PC-3 (cell line): Measurements from ENCODE around the gene PFKFB1. TPM values are rescaled to one million over a fixed set of nuclear protein-coding genes. Genes with fewer than 3 reads are reported as not detected.
"Not testable (repeated sequence)": the region's sequence is repeated elsewhere in the genome, so short reads cannot be mapped to it uniquely, and the experiment has no call there.

Source experiments
- ATAC-seq: fragments of 200-7000 bp; cut with Tn5 transposase; 2 replicates; pipeline ENCODE4 v1.9.1; 2020; ENCODE audit warnings: mild to moderate bottlenecking, moderate library complexity
- BruUV-seq: library from RNA; stranded (reverse); fragments of 400-500 nt; replicated peaks from 2 replicates; lab custom pipeline; 2021; lab: Mats Ljungman, UMichigan
- CTCF ChIA-PET: fragments of 300-600 bp; sonication (Branson Sonifier 250); formaldehyde crosslinking; loops from one replicate; lab custom pipeline; 2022; ENCODE audit warnings: antibody characterized with exemption; lab: Charles Lee
- POLR2A ChIA-PET: fragments of 300-600 bp; sonication (Branson Sonifier 250); formaldehyde crosslinking; loops from one replicate; lab custom pipeline; 2022; ENCODE audit warnings: antibody characterized with exemption; ENCODE audit not compliant: unreplicated experiment; lab: Charles Lee
- DNase-seq: peaks from one replicate; pipeline ENCODE4 v3.0.0-alpha.2; 2015
- H2AFZ ChIP-seq: fragments of 300-600 bp; sonication (generic); 2 replicates; pipeline ENCODE4 v1.6.0; 2016; ENCODE audit warnings: antibody characterized with exemption, low read length
- H3F3A ChIP-seq: fragments of 300-600 bp; sonication (generic); one replicate; pipeline ENCODE4 v1.6.0; 2017; ENCODE audit warnings: antibody characterized with exemption, low read length, control low read depth, mild to moderate bottlenecking; ENCODE audit not compliant: unreplicated experiment
- H3K27ac ChIP-seq: fragments of 300-600 bp; sonication (generic); 2 replicates; pipeline ENCODE4 v1.5.1; 2016; ENCODE audit warnings: mild to moderate bottlenecking, low read length
- H3K27me3 ChIP-seq: fragments of 300-600 bp; sonication (generic); 2 replicates; pipeline ENCODE4 v1.6.1; 2016; ENCODE audit warnings: low read length, mixed read lengths
- H3K36me3 ChIP-seq: fragments of 300-600 bp; sonication (generic); 2 replicates; pipeline ENCODE4 v1.6.1; 2016; ENCODE audit warnings: low read depth, mixed run types, low read length, mixed read lengths
- H3K4me1 ChIP-seq: fragments of 300-600 bp; sonication (generic); 2 replicates; pipeline ENCODE4 v1.5.1; 2016; ENCODE audit warnings: low read length; ENCODE audit not compliant: insufficient read depth
- H3K4me2 ChIP-seq: fragments of 300-600 bp; sonication (generic); 2 replicates; pipeline ENCODE4 v1.6.0; 2016; ENCODE audit warnings: low read length
- H3K4me3 ChIP-seq: fragments of 300-600 bp; sonication (generic); 2 replicates; pipeline ENCODE4 v1.5.1; 2016; ENCODE audit warnings: mild to moderate bottlenecking, low read length, mixed read lengths
- H3K79me2 ChIP-seq: fragments of 300-600 bp; sonication (generic); 2 replicates; pipeline ENCODE4 v1.6.1; 2017; ENCODE audit warnings: low read length, mixed read lengths
- H3K9ac ChIP-seq: fragments of 300-600 bp; sonication (generic); 2 replicates; pipeline ENCODE4 v1.6.0; 2016; ENCODE audit warnings: mild to moderate bottlenecking, low read length
- H3K9me2 ChIP-seq: fragments of 300-600 bp; sonication (generic); replicated peaks from 2 replicates; pipeline ENCODE4 v1.6.1; 2016; ENCODE audit warnings: mixed run types, low read length, mixed read lengths
- H3K9me3 ChIP-seq: fragments of 300-600 bp; sonication (generic); 2 replicates; pipeline ENCODE4 v1.6.1; 2016; ENCODE audit warnings: low read length, mixed read lengths
- H4K20me1 ChIP-seq: fragments of 300-600 bp; sonication (generic); 2 replicates; pipeline ENCODE4 v1.6.1; 2016; ENCODE audit warnings: low read length, mixed read lengths
- CTCF ChIP-seq: fragments of 300-600 bp; sonication (generic); conservative IDR thresholded peaks from 2 replicates; pipeline ENCODE4 v1.5.1; 2017; ENCODE audit warnings: antibody characterized with exemption, low read depth, mild to moderate bottlenecking, low read length
- EZH2 ChIP-seq: fragments of 300-600 bp; sonication (generic); IDR thresholded peaks from one replicate; pipeline ENCODE4 v1.6.1; 2017; ENCODE audit warnings: antibody characterized with exemption, mild to moderate bottlenecking, low read length; ENCODE audit not compliant: unreplicated experiment
- EZH2phosphoT487 ChIP-seq: fragments of 300-600 bp; sonication (generic); IDR thresholded peaks from 2 replicates; pipeline ENCODE4 v1.6.1; 2018; ENCODE audit warnings: mild to moderate bottlenecking, antibody characterized with exemption, low read length, borderline replicate concordance
- intact Hi-C: fragments of 100-400 bp; cut with micrococcal nuclease; formaldehyde crosslinking; loops from 2 replicates; pipeline ENCODE4 v1.9.0; 2023
- total RNA-seq: library from RNA; depleted of rRNA; stranded (reverse); fragments of >200 nt; gene quantifications from 2 replicates; pipeline ENCODE4 v1.2.3, GENCODE V29; 2014

PFKFB1 gene
- total RNA-seq, 1 experiment from 2014 or later: 0.22 TPM

GRCh38 chrX:54991706-54992105 lies 2.3 kb downstream of the PFKFB1 start:
- Histone ChIP-seq H3K4me1 (no peaks in the 10 kb centered on the region), H3K36me3 (no peaks in the 10 kb centered on the region), H3K9me2 (no peaks in the 10 kb centered on the region), H3K4me2 (no peak overlapping the region), H3K4me3 (no peak overlapping the region), H3K27ac (no peak overlapping the region), H3K9me3 (no peaks in the 10 kb centered on the region), H3K27me3 (no peaks in the 10 kb centered on the region), H3K9ac (no peak overlapping the region), H3F3A (no peaks in the 10 kb centered on the region), H2AFZ (no peak overlapping the region), H4K20me1 (no peaks in the 10 kb centered on the region), H3K79me2 (no peaks in the 10 kb centered on the region)
- CTCF ChIA-PET: no interaction called here
- TF ChIP-seq EZH2phosphoT487: no peak
- TF ChIP-seq EZH2: no peak
- TF ChIP-seq CTCF: no peak
- intact Hi-C loops: no loop called here
- ATAC-seq (no peak), DNase-seq (no peak)
- no TSS peak for BruUV-seq
- POLR2A ChIA-PET: no interaction called here

DNA sequence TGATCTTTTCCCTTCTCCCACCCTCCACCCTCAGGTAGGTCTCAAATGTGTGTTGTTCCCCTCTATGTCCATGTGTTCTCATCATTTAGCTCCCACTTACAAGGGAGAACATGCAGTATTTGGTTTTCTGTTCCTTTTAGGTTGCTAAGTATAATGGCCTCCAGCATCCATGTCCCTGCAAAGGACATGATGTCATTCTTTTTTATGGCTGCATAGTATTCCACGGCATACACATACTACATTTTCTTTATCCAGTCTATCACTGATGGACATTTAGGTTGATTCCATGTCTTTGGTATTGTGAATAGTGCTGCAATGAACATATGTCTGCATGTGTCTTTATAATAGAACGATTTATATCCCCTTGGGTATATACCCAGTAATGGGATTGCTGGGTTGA lies 10.7 kb downstream of the PFKFB1 start:
- POLR2A ChIA-PET, ATAC-seq, H3F3A ChIP-seq, H3K4me2 ChIP-seq, H3K27me3 ChIP-seq, H3K9ac ChIP-seq, H3K4me1 ChIP-seq, CTCF ChIA-PET, H3K4me3 ChIP-seq, H2AFZ ChIP-seq, H3K9me2 ChIP-seq, intact Hi-C loops, H3K9me3 ChIP-seq, BruUV-seq, DNase-seq, H3K27ac ChIP-seq, H3K79me2 ChIP-seq, H3K36me3 ChIP-seq, H4K20me1 ChIP-seq: not testable (repeated sequence)

DNA sequence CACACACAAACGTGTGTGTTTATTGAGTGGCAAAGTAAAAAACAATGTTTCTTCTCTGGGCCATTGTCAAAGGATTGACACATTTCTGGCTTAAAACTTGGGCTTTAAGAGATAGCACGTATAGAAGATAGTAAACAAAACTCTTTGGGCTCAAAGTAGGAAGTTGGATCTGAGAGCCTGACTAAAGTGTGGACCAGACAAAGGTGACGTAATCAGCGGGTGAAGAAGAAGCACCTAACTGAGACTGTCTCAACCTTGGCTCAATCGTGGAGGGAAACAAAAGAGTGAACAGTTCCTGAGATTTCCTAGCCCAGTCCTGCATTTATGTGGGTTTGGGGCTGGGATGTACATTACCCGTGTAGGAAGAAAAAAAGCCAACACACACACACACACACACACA lies 13.7 kb downstream of the PFKFB1 start:
- Histone ChIP-seq H3F3A (no peaks in the 10 kb centered on the region), H3K27ac (no peak overlapping the region), H3K79me2 (no peaks in the 10 kb centered on the region), H2AFZ (no peak overlapping the region), H3K9me2 (0 out of 2 replicates have a peak, but pooled peaks cover 5% of the 10 kb centered on the region), H3K27me3 (no peaks in the 10 kb centered on the region), H4K20me1 (no peaks in the 10 kb centered on the region), H3K4me2 (no peak overlapping the region), H3K4me3 (no peak overlapping the region), H3K9me3 (no peaks in the 10 kb centered on the region), H3K36me3 (no peaks in the 10 kb centered on the region), H3K4me1 (peaks cover 15% of the 10 kb centered on the region), H3K9ac (no peak overlapping the region)
- TF ChIP-seq EZH2phosphoT487 (no peak), CTCF (no peak), EZH2 (no peak)
- ChIA-PET POLR2A (no interaction called here), CTCF (no interaction called here)
- BruUV-seq: no TSS peak
- ATAC-seq: no peak
- intact Hi-C loops: no loop called here
- no peak for DNase-seq
